ENCODE data around the gene TEDDM1.

DNA sequence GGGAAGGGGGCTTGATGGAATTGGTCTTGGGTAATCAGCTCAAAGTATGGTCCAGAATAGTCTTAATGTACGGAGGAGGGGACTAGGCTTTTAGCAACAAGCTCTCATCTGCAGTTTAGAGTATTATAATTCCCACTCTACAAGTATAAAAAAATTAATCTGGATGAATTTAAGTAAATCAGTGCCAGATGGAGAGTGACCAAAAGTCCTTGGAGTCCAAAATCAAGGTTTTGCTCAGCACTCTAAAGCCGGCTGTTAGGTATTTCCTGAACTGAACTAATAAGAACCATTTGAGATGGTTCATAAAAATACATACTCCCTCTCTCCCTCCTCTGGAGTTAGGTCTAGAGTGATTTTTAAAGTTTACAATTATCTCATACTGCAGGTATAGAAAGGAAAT is 32.5 kb downstream of the TEDDM1 start:
- TF ChIP-seq, protein P1, sequence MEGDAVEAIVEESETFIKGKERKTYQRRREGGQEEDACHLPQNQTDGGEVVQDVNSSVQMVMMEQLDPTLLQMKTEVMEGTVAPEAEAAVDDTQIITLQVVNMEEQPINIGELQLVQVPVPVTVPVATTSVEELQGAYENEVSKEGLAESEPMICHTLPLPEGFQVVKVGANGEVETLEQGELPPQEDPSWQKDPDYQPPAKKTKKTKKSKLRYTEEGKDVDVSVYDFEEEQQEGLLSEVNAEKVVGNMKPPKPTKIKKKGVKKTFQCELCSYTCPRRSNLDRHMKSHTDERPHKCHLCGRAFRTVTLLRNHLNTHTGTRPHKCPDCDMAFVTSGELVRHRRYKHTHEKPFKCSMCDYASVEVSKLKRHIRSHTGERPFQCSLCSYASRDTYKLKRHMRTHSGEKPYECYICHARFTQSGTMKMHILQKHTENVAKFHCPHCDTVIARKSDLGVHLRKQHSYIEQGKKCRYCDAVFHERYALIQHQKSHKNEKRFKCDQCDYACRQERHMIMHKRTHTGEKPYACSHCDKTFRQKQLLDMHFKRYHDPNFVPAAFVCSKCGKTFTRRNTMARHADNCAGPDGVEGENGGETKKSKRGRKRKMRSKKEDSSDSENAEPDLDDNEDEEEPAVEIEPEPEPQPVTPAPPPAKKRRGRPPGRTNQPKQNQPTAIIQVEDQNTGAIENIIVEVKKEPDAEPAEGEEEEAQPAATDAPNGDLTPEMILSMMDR (conservative IDR thresholded peaks at IDR 0.05; ENCODE audit: low read length), result no peak
- no peak for TF ChIP-seq EZH2phosphoT487 (IDR thresholded peaks at IDR 0.05; ENCODE audit: borderline replicate concordance, low read depth, low read length)
